ENCODE measurements around the gene C22orf31.

The C22orf31 gene

GRCh38 chr22:29023172-29023796, 38.3 kb downstream of the C22orf31 start:
- no peak for DNase-seq

GRCh38 chr22:29022101-29022817, 39.4 kb downstream of the C22orf31 start:
- DNase-seq = no peak

DNA sequence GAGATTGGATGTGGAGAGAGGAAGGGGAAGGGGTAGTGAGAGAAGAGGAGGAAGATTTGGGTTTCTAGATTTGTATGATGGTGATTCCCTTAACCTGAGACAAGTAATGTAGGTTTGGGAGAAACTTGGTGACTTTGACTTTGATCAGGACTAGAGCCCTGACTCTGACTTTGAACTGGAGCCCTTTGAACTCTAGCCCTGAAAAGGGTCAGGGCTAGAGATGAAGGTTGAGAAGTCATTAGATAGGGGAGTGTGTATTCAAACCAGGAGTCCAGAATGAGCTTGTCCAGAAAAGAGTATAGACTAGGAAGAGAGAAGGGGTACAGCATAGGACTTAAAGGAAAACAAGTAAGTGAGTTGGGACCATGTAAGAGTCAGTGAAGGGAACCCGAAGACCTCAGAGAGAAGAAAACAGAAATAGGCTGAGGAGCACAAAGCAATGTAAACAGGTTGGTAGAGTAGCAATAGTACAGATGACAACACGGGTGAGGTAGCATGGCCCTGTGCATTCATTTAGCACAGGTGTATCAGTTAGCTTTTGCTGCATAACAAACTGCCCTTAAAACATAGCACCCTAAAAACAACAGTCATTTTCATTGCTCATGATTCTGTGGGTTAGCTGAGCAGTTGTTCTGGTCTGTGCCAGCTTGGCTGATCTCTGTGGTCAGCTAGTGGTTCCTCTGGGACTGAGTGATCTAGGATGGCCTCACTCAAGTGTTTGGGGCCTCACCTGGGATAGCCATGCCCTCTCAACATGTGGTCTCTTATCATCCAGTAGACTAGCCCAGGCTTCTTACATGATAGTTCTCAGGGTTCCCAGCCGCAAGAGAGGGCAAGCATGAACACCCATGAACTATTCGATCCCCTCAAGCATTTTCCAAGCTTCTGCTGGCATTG, 43.1 kb downstream of the C22orf31 start:
- DNase-seq = no peak

DNA sequence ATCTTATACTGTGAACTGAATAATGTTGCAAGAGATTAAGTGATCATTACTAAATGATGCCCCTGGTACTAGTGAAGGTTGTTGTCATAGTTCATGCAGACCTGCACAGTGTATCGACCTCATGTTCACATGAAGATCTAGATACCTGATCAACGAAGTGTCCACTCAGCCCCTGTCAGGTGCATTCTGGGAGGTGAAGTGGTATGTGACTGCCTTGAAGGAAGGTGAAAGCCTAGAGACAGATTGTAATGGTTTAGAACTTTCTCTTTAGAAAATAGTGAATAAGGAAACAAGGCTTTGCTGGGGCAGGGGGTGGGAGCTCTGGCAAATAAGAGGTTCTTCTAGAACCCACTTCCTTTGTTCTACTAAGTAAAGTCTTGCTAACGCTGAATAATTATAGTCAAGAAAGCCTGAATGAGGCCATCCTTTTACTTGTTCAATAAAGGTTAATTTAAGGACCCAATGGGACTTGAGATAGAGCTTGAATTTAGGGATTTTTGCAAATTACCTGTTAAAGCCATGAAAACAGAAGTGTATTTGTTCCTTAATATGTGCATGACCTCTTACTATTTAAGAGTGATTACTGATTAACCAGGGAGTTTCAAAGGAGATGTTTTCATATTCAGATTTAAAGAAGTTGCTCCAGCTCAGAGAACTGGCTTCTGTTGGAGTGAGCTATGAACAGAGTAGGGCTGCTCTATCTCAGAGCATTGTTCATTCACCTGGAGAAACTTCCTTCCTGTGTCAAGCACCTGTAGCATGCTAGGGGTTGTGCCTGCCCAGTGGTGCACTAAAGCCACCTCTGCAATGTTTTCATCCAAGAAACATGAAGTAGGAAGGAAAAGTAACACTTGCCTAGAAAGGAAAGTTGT, 45.3 kb downstream of the C22orf31 start:
- no peak for DNase-seq

DNA sequence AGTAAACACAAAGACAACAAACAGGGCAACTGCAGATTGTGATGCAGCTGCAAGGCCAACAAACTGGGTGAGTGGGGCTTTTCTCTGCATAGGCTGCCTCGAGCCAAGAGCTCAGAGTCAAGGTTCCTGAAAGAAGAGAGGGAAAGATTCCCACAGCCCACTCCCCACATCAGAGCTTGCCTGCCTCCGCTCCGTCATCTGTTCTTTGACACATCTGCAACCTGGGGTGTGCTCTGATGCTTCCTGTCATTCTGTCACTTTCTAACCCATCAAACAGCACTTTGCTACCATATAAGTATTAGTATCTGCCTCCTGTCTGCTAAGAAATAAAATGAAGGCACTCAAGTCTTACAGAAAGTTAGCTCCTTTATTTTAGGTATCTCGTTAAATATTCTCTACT, 46.9 kb downstream of the C22orf31 start:
- no peak for DNase-seq

DNA sequence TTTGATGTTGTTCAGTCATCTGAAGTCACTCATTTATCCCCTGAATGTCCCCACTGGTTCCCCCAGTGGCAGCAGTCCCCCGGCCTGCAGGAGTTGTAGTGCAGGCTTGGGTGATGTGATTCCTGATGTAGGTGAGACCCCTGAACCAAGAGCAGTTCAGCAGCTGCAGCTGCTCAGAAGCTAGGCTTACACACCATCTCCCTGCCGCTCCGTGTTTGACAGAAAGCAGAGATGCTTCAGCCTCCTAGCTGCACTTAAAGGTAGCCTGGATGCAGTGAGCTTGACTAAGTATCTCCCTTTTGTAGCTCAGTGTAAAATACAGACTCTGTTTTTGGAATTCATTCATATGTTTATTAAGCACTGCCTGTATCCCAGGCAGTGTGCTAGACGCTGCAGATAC, 47.3 kb downstream of the C22orf31 start:
- DNase-seq = no peak

GRCh38 chr22:29012952-29013351, 48.7 kb downstream of the C22orf31 start:
- DNase-seq = no peak

- no peak for DNase-seq
Measured at GRCh38 chr22:29012101-29012433, 49.6 kb downstream of the C22orf31 start.

DNA sequence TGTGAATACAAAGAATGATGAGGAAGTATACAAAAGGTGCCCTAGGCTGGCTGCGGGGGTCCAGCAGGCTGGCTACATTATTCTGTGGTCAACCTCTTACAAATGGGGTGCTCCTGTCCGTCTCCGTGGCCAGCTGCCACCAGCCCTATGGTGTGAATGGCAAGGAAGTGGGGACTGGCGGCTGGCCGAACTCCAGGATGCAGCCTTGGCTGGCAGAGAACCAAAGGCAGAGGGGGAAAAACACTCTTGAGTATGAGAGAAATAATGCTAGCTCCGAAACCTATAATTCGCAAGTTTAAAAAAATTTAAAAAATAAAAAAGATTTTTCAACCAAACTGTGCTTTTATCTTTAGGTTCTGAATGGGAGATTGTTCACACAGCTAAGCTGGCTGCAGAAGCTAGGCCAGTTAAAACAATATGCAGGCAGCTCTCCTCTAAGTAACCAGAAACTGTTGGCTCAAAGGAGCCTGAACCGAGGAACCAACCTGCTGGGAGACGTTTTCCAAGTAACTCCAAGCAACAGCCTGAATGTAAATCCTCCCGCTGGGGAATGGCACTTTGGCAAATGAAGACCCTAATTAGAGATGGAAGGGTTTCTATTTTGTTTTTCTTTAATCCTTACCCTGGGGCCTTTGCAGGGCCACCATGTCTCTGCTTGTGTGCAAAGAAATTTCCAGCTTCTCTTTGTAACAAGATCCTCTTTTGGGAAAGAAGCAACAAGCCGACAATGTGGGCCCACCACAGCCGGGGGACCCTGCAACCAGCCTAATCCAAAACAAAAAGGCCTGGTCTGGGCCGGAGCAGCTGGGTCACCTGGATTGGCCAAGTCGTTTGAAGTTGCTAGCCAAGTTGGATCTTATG, 50.2 kb downstream of the C22orf31 start:
- no peak for DNase-seq

- no peak for DNase-seq
Measured at GRCh38 chr22:29009148-29009547, 52.5 kb downstream of the C22orf31 start.
